Adrenal gland (tissue), 5 donors: ENCODE data around the gene CTBP1.

ENCODE experiments used
- CTCF ChIP-seq, 6 experiments: fragments of 450-650 bp in 4 of 6; fragments of 200-600 bp in 2 of 6; sonication (generic) in 1 of 6; IDR thresholded peaks; 1 replicate in 5 of 6; 2 replicates in 1 of 6; pipeline versions ENCODE4 v1.5.1 to v1.8.0; 2016 to 2021; ENCODE audit warnings: antibody characterized with exemption in 6 of 6, mild to moderate bottlenecking in 2 of 6, moderate library complexity in 1 of 6
- POLR2A ChIP-seq, 2 donors: fragments of 450-650 bp; IDR thresholded peaks; one replicate each; pipeline ENCODE4 v1.6.1; 2017; ENCODE audit warnings: antibody characterized with exemption in 2 of 2, mild to moderate bottlenecking in 2 of 2, moderate library complexity in 1 of 2
- donor health status: DM: no; HTN: no; CAD: no.

- TF ChIP-seq POLR2A (IDR thresholded peaks at IDR 0.05) (no peak), CTCF (IDR thresholded peaks at IDR 0.05) (no peak)
Observed at GRCh38 chr4:1180663-1181062, 68.3 kb downstream of the CTBP1 start.
